Spleen (tissue), 11 donors: ENCODE measurements around the gene CROCC2. TPM values are rescaled to one million over a fixed set of nuclear protein-coding genes. Genes with fewer than 3 reads are reported as not detected.

ENCODE experiments used
- DNase-seq: peaks from one replicate; pipeline ENCODE4 v3.0.0-alpha.2; 2020
- H3K27ac ChIP-seq, 8 donors: fragments of 200-600 bp; sonication (generic) in 7 of 8; 1 replicate in 4 of 8; 2 replicates in 4 of 8; pipeline versions ENCODE4 v1.5.0 to v1.8.0; 2016 to 2021; ENCODE audit warnings: inconsistent platforms in 4 of 8, mild to moderate bottlenecking in 4 of 8, moderate library complexity in 1 of 8
- H3K27me3 ChIP-seq, 7 donors: fragments of 200-600 bp; sonication (generic) in 6 of 7; replicated peaks in 1 of 7; 1 replicate in 4 of 7; 2 replicates in 3 of 7; pipeline versions ENCODE4 v1.5.0 to v1.8.0; 2016 to 2021; ENCODE audit warnings: inconsistent platforms in 3 of 7, mild to moderate bottlenecking in 1 of 7
- H3K36me3 ChIP-seq, 6 donors: fragments of 200-600 bp; sonication (generic) in 5 of 6; 1 replicate in 4 of 6; 2 replicates in 2 of 6; pipeline versions ENCODE4 v1.5.0 to v1.8.0; 2016 to 2021; ENCODE audit warnings: inconsistent platforms in 2 of 6
- H3K4me1 ChIP-seq, 6 donors: fragments of 200-600 bp; sonication (generic) in 5 of 6; 1 replicate in 3 of 6; 2 replicates in 3 of 6; pipeline versions ENCODE4 v1.5.0 to v1.8.0; 2016 to 2021; ENCODE audit warnings: inconsistent platforms in 3 of 6
- H3K4me3 ChIP-seq, 8 donors: fragments of 200-600 bp; sonication (generic) in 7 of 8; 1 replicate in 4 of 8; 2 replicates in 4 of 8; pipeline versions ENCODE4 v1.5.0 to v1.8.0; 2016 to 2021; ENCODE audit warnings: inconsistent platforms in 4 of 8, mild to moderate bottlenecking in 4 of 8, moderate library complexity in 2 of 8
- H3K9me3 ChIP-seq, 8 donors: fragments of 200-600 bp; sonication (generic) in 7 of 8; 1 replicate in 4 of 8; 2 replicates in 4 of 8; pipeline versions ENCODE4 v1.5.0 to v1.8.0; 2016 to 2021; ENCODE audit warnings: inconsistent platforms in 4 of 8
- CTCF ChIP-seq, 11 experiments: fragments of 200-600 bp in 7 of 11; fragments of 450-650 bp in 4 of 11; sonication (generic) in 4 of 11; IDR thresholded peaks in 8 of 11; conservative IDR thresholded peaks in 3 of 11; 1 replicate in 7 of 11; 2 replicates in 4 of 11; pipeline versions ENCODE4 v1.4.0 to v1.8.0; 2016 to 2021; ENCODE audit warnings: antibody characterized with exemption in 11 of 11, inconsistent platforms in 4 of 11, mild to moderate bottlenecking in 1 of 11
- POLR2A ChIP-seq, 3 donors: fragments of 450-650 bp; IDR thresholded peaks; one replicate each; pipeline ENCODE4 v1.5.1; 2017; ENCODE audit warnings: antibody characterized with exemption in 3 of 3, mild to moderate bottlenecking in 1 of 3
- POLR2AphosphoS5 ChIP-seq, 3 donors: sonication (generic); formaldehyde crosslinking; IDR thresholded peaks; one replicate each; pipeline ENCODE4 v1.5.1; 2017; ENCODE audit warnings: antibody characterized with exemption in 3 of 3
- WGBS, 5 donors: extraction: QIAGEN DNeasy Blood & Tissue Kit in 3 of 5; methylation state at CpG; one replicate each; pipeline versions ENCODE4 v1.1.5 to v1.1.7; 2013 to 2018; 5-methylcytosine and 5-hydroxymethylcytosine counted together
- intact Hi-C: fragments of 100-400 bp; cut with DNase I; formaldehyde crosslinking; loops from one replicate; pipeline ENCODE4 v1.15.0; 2023; ENCODE audit warnings: low total_unique reads
- polyA plus RNA-seq, 3 donors: library from polyadenylated mRNA; stranded (reverse); fragments of 200-250 nt; gene quantifications; one replicate each; pipeline ENCODE4 v1.2.1, GENCODE V29; 2013
- total RNA-seq, 7 donors: library from RNA; depleted of rRNA in 3 of 7; stranded (reverse); fragments of >200 nt in 3 of 7; fragmentation: NEBNext Ultra II Directional in 4 of 7; extraction: Animal tissue kit (Norgen Biotek cat#: 25700) in 4 of 7; gene quantifications; one replicate each; pipeline versions ENCODE4 v1.1.0 to v1.2.1, GENCODE V29; 2016 to 2021
- donor health status: healthy with polysubstance abuse.
- donor health status: DM: no; HTN: no; CAD: no; lungs with moderate emphysema.
- donor health status: DM: no; HTN: no; CAD: no.
- donor health status: Bipolar disorder and iron deficiency.
- donor health status: healthy.
- donor health status: DM: no; HTN: no; CAD: no.
- donor health status: DM: yes; HTN: yes; CAD: no.

The CROCC2 gene
- total and polyA plus RNA-seq, 10 donors: 0.04 to 3.6 (median 0.75) TPM

GRCh38 chr2:241014764-241015163 lies 108.6 kb downstream of the CROCC2 start:
- no peak for TF ChIP-seq CTCF (IDR thresholded peaks at IDR 0.05 in 8 of 11, conservative IDR thresholded peaks at IDR 0.05 in 3 of 11)
- no peak for TF ChIP-seq POLR2AphosphoS5 (IDR thresholded peaks at IDR 0.05)
- TF ChIP-seq POLR2A (IDR thresholded peaks at IDR 0.05): no peak
- WGBS, 5 donors: 85 to 94% (median 92%) methylated on average over 10 of the region's 10 CpGs
- no peak overlapping the region for H3K4me3 ChIP-seq
- DNase-seq: peak; percentile 69
- intact Hi-C loops: no loop called here
- H3K4me1 ChIP-seq: peaks cover 9 to 23% (median 13%) of the 10 kb centered on the region in 6 donors
- no peaks in the 10 kb centered on the region for H3K9me3 ChIP-seq
- H3K36me3 ChIP-seq: no peaks in the 10 kb centered on the region
- no peak overlapping the region for H3K27ac ChIP-seq
- H3K27me3 ChIP-seq: peaks cover 0 to 18% (median 0%) of the 10 kb centered on the region in 7 donors

GRCh38 chr2:241015439-241015838 lies 109.3 kb downstream of the CROCC2 start:
- Histone ChIP-seq H3K4me3 (no peak overlapping the region), H3K36me3 (peaks cover 0 to 5% (median 0%) of the 10 kb centered on the region in 6 donors), H3K27ac (no peak overlapping the region), H3K9me3 (no peaks in the 10 kb centered on the region), H3K27me3 (peaks cover 0 to 11% (median 0%) of the 10 kb centered on the region in 7 donors), H3K4me1 (peaks cover 2 to 16% (median 6%) of the 10 kb centered on the region in 6 donors)
- DNase-seq: no peak
- WGBS, 5 donors: 88 to 96% (median 93%) methylated on average over 13 of the region's 13 CpGs
- intact Hi-C loops: no loop called here
- TF ChIP-seq CTCF (IDR thresholded peaks at IDR 0.05 in 8 of 11, conservative IDR thresholded peaks at IDR 0.05 in 3 of 11) (no peak), POLR2AphosphoS5 (IDR thresholded peaks at IDR 0.05) (no peak), POLR2A (IDR thresholded peaks at IDR 0.05) (no peak)

GRCh38 chr2:241017228-241017940 lies 111.2 kb downstream of the CROCC2 start:
- H3K4me1 ChIP-seq: no peaks in the 10 kb centered on the region
- H3K27me3 ChIP-seq: no peaks in the 10 kb centered on the region
- DNase-seq: no peak
- TF ChIP-seq POLR2A (IDR thresholded peaks at IDR 0.05): no peak
- TF ChIP-seq POLR2AphosphoS5 (IDR thresholded peaks at IDR 0.05): no peak
- no peak for TF ChIP-seq CTCF (IDR thresholded peaks at IDR 0.05 in 8 of 11, conservative IDR thresholded peaks at IDR 0.05 in 3 of 11)
- H3K36me3 ChIP-seq: peaks cover 0 to 7% (median 0%) of the 10 kb centered on the region in 6 donors
- 89 to 95% (median 92%) methylated on average over 12 to 13 of the region's 13 CpGs for WGBS, 5 donors
- no peak overlapping the region for H3K27ac ChIP-seq
- H3K9me3 ChIP-seq: peaks cover 0 to 8% (median 4%) of the 10 kb centered on the region in 8 donors
- H3K4me3 ChIP-seq: no peak overlapping the region
- intact Hi-C loops: no loop called here

GRCh38 chr2:241018051-241018891 lies 112.1 kb downstream of the CROCC2 start:
- TF ChIP-seq POLR2A (IDR thresholded peaks at IDR 0.05) (no peak), POLR2AphosphoS5 (IDR thresholded peaks at IDR 0.05) (peak in 1 of 3 donors; percentile 7), CTCF (IDR thresholded peaks at IDR 0.05 in 8 of 11, conservative IDR thresholded peaks at IDR 0.05 in 3 of 11) (no peak)
- Histone ChIP-seq H3K4me3 (no peak overlapping the region), H3K36me3 (peaks cover 0 to 7% (median 0%) of the 10 kb centered on the region in 6 donors), H3K4me1 (no peaks in the 10 kb centered on the region), H3K27ac (no peak overlapping the region), H3K9me3 (peaks cover 0 to 14% (median 8%) of the 10 kb centered on the region in 8 donors), H3K27me3 (no peaks in the 10 kb centered on the region)
- intact Hi-C loops: no loop called here
- WGBS, 5 donors: 86 to 94% (median 90%) methylated on average over 21 to 26 of the region's 26 CpGs
- DNase-seq: no peak
